GM06990 (cell line): ENCODE results near the gene GOLT1A.

ENCODE experiments used
- DNase-seq: peaks from one replicate; pipeline ENCODE4 v3.0.0-alpha.2; 2011; ENCODE audit not compliant: insufficient read length; ENCODE audit errors: extremely low read depth
- H3K27me3 ChIP-seq: replicated peaks from 2 replicates; pipeline ENCODE4 v1.6.0; 2011; ENCODE audit warnings: low read length; ENCODE audit not compliant: control insufficient read depth, insufficient read depth
- H3K36me3 ChIP-seq: 2 replicates; pipeline ENCODE4 v1.5.1; 2011; ENCODE audit warnings: low read length; ENCODE audit not compliant: control insufficient read depth, insufficient read depth
- H3K4me3 ChIP-seq: replicated peaks from 2 replicates; pipeline ENCODE4 v1.5.1; 2011; ENCODE audit warnings: low read depth, mild to moderate bottlenecking, control low read depth, low read length
- TF ChIP-seq, protein P1 (sequence below): IDR thresholded peaks from 2 replicates; pipeline ENCODE4 v1.5.1; 2011; ENCODE audit warnings: low read length, control low read depth, mild to moderate bottlenecking, inconsistent platforms; ENCODE audit not compliant: insufficient read depth, poor library complexity, severe bottlenecking

The GOLT1A gene

DNA sequence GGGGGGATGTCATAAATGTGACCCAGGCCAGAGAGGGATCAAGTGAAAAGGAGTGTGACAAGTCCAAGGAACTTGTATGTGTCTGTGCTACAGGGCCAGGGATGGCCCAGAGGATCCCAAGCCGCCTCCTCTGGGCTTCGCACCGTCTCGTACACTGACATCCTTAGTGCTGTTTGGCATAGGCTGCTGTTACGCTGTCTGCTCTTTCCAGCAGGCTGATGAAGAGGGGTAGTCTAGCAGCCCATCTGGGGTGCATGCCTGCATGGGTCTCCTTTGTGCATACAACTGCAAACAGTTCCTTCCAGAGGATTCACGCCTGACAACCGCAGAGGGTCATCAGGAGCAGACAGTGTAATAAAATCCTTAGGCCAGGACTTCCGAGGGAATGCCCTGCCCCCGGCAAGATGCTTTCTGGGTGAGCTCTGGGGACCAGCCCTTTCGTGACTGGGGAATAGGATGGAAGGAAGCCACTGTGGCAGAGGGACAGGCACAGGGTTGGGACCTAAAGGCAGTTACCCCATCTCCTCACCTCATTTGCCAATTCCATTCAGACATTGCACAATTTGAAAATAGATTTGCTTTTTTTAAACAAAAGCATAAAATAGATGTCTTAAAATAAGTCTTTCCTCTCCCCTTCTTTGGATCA, 6.3 kb upstream of the GOLT1A start:
- Histone ChIP-seq H3K36me3 (no peaks in the 10 kb centered on the region), H3K4me3 (no peak overlapping the region), H3K27me3 (no peaks in the 10 kb centered on the region)
- TF ChIP-seq, protein P1, sequence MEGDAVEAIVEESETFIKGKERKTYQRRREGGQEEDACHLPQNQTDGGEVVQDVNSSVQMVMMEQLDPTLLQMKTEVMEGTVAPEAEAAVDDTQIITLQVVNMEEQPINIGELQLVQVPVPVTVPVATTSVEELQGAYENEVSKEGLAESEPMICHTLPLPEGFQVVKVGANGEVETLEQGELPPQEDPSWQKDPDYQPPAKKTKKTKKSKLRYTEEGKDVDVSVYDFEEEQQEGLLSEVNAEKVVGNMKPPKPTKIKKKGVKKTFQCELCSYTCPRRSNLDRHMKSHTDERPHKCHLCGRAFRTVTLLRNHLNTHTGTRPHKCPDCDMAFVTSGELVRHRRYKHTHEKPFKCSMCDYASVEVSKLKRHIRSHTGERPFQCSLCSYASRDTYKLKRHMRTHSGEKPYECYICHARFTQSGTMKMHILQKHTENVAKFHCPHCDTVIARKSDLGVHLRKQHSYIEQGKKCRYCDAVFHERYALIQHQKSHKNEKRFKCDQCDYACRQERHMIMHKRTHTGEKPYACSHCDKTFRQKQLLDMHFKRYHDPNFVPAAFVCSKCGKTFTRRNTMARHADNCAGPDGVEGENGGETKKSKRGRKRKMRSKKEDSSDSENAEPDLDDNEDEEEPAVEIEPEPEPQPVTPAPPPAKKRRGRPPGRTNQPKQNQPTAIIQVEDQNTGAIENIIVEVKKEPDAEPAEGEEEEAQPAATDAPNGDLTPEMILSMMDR: no peak
- DNase-seq: no peak

DNA sequence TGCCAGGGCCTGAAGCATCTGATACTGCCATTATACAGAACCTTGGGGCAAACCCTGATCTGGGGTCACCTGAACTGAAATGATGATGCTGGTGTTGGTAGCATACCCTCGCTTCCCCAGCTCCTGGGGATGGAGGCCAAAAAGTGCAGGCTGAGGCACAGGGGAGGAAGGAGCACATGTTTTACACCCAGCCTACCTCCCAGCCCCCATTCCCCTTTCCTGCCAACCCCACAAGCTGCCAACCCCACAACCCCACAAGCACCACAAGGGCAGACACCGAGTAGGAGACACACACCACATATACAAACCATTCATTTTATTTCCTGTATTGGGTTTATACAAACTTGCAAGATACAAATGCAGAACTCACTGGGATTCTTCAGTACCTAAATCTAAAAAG, 4.8 kb upstream of the GOLT1A start:
- no peaks in the 10 kb centered on the region; the same call in 1 of the 2 replicates for H3K27me3 ChIP-seq
- no peaks in the 10 kb centered on the region for H3K36me3 ChIP-seq
- no peak for DNase-seq
- no peak overlapping the region for H3K4me3 ChIP-seq
- TF ChIP-seq, protein P1: no peak

DNA sequence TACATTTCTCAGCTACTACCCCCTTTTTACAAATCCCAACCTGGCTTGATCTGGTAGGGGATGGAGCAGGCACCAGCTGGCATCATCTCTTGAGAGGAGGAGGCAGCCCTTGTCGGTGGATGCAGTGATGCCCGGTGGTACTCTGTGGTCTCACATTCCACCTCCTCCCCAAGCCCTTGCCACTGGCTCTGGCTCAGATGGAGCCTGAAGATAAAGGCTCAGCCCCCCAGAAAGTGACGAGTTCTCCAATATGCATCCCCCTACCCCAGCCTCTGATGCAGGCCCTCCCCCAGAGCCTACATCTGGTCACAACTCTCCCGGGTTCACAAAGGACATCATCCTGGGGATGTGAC, 3.8 kb upstream of the GOLT1A start:
- TF ChIP-seq, protein P1: no peak
- H3K36me3 ChIP-seq: no peaks in the 10 kb centered on the region
- no peak overlapping the region for H3K4me3 ChIP-seq
- no peak for DNase-seq
- H3K27me3 ChIP-seq: no peaks in the 10 kb centered on the region; the same call in none of the 2 replicates

DNA sequence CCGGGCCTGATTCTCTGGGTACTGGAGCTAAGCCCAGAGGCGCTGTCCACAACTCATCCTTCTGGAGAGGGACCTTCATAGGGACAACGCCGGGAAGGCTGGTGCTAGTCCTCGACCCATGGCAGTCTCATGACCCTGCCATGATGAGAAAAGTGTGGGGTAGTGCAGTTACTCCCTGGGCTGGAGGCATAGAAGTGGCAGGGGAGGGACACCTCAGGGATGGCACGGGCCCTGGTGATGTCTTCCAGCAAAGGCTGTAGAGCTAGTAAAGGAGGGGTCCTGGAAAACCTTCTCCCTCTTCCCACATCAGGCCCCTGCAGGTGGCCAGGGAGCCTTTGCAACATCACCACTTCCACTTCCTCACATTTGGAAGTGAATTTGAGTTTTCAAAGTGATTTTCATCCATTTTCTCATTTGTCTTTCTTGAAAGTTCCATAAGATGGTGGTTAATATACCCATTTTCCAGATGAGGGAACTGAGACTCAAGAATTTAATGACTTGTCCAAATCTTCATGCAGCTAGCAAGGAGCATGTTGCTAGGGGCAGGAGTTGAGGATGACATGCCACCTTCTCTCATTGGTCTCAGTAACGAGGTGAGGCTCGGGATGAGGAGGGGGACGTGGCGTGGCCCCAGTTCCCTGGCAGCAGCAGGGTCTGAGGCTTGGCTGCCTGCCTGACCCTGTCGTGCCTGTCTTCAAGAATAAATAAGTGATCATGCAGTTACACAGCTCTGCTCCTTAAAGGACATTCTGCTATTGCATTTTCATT, 3.3 kb upstream of the GOLT1A start:
- Histone ChIP-seq H3K27me3 (no peaks in the 10 kb centered on the region; the same call in none of the 2 replicates), H3K4me3 (no peak overlapping the region), H3K36me3 (no peaks in the 10 kb centered on the region)
- TF ChIP-seq, protein P1: no peak
- no peak for DNase-seq

DNA sequence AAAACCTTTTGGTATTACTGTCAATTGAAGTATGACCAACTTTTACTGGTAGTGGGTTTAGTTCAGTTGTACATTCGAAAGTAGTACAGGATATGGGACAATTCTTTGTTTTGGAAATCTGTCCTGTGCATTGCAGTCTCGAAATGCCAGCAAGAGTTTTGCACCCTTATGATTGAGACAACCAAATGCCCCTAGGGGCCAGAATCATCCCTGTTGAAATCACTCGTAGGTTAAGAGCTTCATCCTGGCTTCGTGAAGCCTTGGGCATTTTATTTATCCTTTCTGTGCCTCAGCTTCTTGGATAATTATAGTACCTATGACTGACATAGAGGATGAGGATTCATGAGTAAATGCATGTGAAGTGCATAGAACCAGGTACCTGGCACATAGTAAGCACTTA, 2.4 kb upstream of the GOLT1A start:
- no peak for DNase-seq
- H3K4me3 ChIP-seq: no peak overlapping the region
- H3K27me3 ChIP-seq: no peaks in the 10 kb centered on the region; the same call in none of the 2 replicates
- TF ChIP-seq, protein P1: no peak
- no peaks in the 10 kb centered on the region for H3K36me3 ChIP-seq
